ENCODE results near the gene CRYL1. TPM values are rescaled to one million over a fixed set of nuclear protein-coding genes. Genes with fewer than 3 reads are reported as not detected.

CRYL1 gene
- total and polyA plus RNA-seq, 12 donors: 10.6 to 68.0 (median 48.1) TPM

- no peaks in the 10 kb centered on the region for H3K27me3 ChIP-seq
- no peaks in the 10 kb centered on the region for H3K4me1 ChIP-seq (replicated peaks in 1 of 2)
- H3K9me3 ChIP-seq (replicated peaks in 1 of 3): no peaks in the 10 kb centered on the region
- no peaks in the 10 kb centered on the region for H3K36me3 ChIP-seq (replicated peaks in 1 of 2)
- TF ChIP-seq POLR2A (IDR thresholded peaks at IDR 0.05) (no peak), CTCF (IDR thresholded peaks at IDR 0.05) (no peak)
- H3K4me3 ChIP-seq: no peak overlapping the region
- intact Hi-C loops (cut with DNase I): no loop called here
- H3K27ac ChIP-seq: no peak overlapping the region
- no peak for DNase-seq
- 53 to 67% (median 60%) methylated on average over 7 to 8 of the region's 8 CpGs for WGBS, 4 donors
These were observed 138.2 kb downstream of the CRYL1 start for GRCh38 chr13:20387441-20387971.

- no peaks in the 10 kb centered on the region for H3K27me3 ChIP-seq
- no peaks in the 10 kb centered on the region for H3K9me3 ChIP-seq (replicated peaks in 1 of 3)
- H3K27ac ChIP-seq: no peak overlapping the region
- H3K4me1 ChIP-seq (replicated peaks in 1 of 2): no peaks in the 10 kb centered on the region
- no peaks in the 10 kb centered on the region for H3K36me3 ChIP-seq (replicated peaks in 1 of 2)
- WGBS, 4 donors: 91 to 98% (median 93%) methylated on average over 5 of the region's 5 CpGs
- intact Hi-C loops (cut with DNase I): no loop called here
- no peak for TF ChIP-seq POLR2A (IDR thresholded peaks at IDR 0.05)
- no peak for TF ChIP-seq CTCF (IDR thresholded peaks at IDR 0.05)
- no peak overlapping the region for H3K4me3 ChIP-seq
- no peak for DNase-seq
These were observed 138.7 kb downstream of the CRYL1 start for GRCh38 chr13:20387006-20387405.

GRCh38 chr13:20383058-20383457 is 142.6 kb downstream of the CRYL1 start:
- no peak for TF ChIP-seq POLR2A (IDR thresholded peaks at IDR 0.05)
- TF ChIP-seq CTCF (IDR thresholded peaks at IDR 0.05): no peak
- 63 to 73% (median 69%) methylated on average over 2 of the region's 2 CpGs for WGBS, 4 donors
- Histone ChIP-seq H3K4me1 (replicated peaks in 1 of 2) (no peaks in the 10 kb centered on the region), H3K36me3 (replicated peaks in 1 of 2) (no peaks in the 10 kb centered on the region), H3K27me3 (no peaks in the 10 kb centered on the region), H3K9me3 (replicated peaks in 1 of 3) (no peaks in the 10 kb centered on the region), H3K4me3 (no peak overlapping the region), H3K27ac (no peak overlapping the region)
- DNase-seq: no peak
- intact Hi-C loops (cut with DNase I): no loop called here

GRCh38 chr13:20381401-20381800 is 144.3 kb downstream of the CRYL1 start:
- 72 to 88% (median 80%) methylated on average over 3 of the region's 3 CpGs for WGBS, 4 donors
- no peaks in the 10 kb centered on the region for H3K36me3 ChIP-seq (replicated peaks in 1 of 2)
- H3K27me3 ChIP-seq: no peaks in the 10 kb centered on the region
- no peak for TF ChIP-seq CTCF (IDR thresholded peaks at IDR 0.05)
- no peak for TF ChIP-seq POLR2A (IDR thresholded peaks at IDR 0.05)
- intact Hi-C loops (cut with DNase I): no loop called here
- no peak for DNase-seq
- H3K4me1 ChIP-seq (replicated peaks in 1 of 2): no peaks in the 10 kb centered on the region
- no peaks in the 10 kb centered on the region for H3K9me3 ChIP-seq (replicated peaks in 1 of 3)
- no peak overlapping the region for H3K27ac ChIP-seq
- no peak overlapping the region for H3K4me3 ChIP-seq

Measured in adrenal gland (tissue), 12 donors.